Smooth muscle cell (in vitro differentiated cells): ENCODE data around the gene NPW. TPM values are rescaled to one million over a fixed set of nuclear protein-coding genes. Genes with fewer than 3 reads are reported as not detected.

Experiments
- DNase-seq: peaks from one replicate; lab custom pipeline; 2025; ENCODE audit not compliant: unreplicated experiment; lab: John Stamatoyannopoulos, UW
- H2AFZ ChIP-seq: fragments of 200-600 bp; sonication (generic); 2 replicates; pipeline ENCODE4 v1.6.0; 2016; ENCODE audit warnings: antibody characterized with exemption, low read depth, mild to moderate bottlenecking
- H3F3A ChIP-seq: fragments of 200-600 bp; sonication (generic); 2 replicates; pipeline ENCODE4 v1.6.0; 2017; ENCODE audit warnings: antibody characterized with exemption, low read depth
- H3K27ac ChIP-seq: fragments of 200-600 bp; sonication (generic); 2 replicates; pipeline ENCODE4 v1.5.1; 2016; ENCODE audit warnings: low read depth, mild to moderate bottlenecking
- H3K27me3 ChIP-seq: fragments of 200-600 bp; sonication (generic); 2 replicates; pipeline ENCODE4 v1.6.1; 2016; ENCODE audit warnings: low read depth, mild to moderate bottlenecking
- H3K36me3 ChIP-seq: fragments of 200-600 bp; sonication (generic); 2 replicates; pipeline ENCODE4 v1.5.1; 2016; ENCODE audit warnings: low read depth
- H3K4me1 ChIP-seq: fragments of 200-600 bp; sonication (generic); 2 replicates; pipeline ENCODE4 v1.5.1; 2016; ENCODE audit warnings: low read depth
- H3K4me2 ChIP-seq: fragments of 200-600 bp; sonication (generic); 2 replicates; pipeline ENCODE4 v1.6.0; 2016; ENCODE audit warnings: mild to moderate bottlenecking
- H3K4me3 ChIP-seq: fragments of 200-600 bp; sonication (generic); 2 replicates; pipeline ENCODE4 v1.5.1; 2016; ENCODE audit warnings: mild to moderate bottlenecking
- H3K79me2 ChIP-seq: fragments of 200-600 bp; sonication (generic); 2 replicates; pipeline ENCODE4 v1.6.0; 2016; ENCODE audit warnings: low read depth, mild to moderate bottlenecking
- H3K9ac ChIP-seq: fragments of 200-600 bp; sonication (generic); 2 replicates; pipeline ENCODE4 v1.6.0; 2016; ENCODE audit warnings: low read depth
- H3K9me3 ChIP-seq: fragments of 200-600 bp; sonication (generic); replicated peaks from 2 replicates; pipeline ENCODE4 v1.5.1; 2016; ENCODE audit warnings: low read depth
- H4K20me1 ChIP-seq: fragments of 200-600 bp; sonication (generic); 2 replicates; pipeline ENCODE4 v1.6.0; 2016; ENCODE audit warnings: low read depth
- WGBS: methylation state at CpG from one replicate; pipeline ENCODE4 v1.1.7; 2016; ENCODE audit warnings: low lambda C conversion rate; 5-methylcytosine and 5-hydroxymethylcytosine counted together
- polyA plus RNA-seq: library from polyadenylated mRNA; unstranded; fragments of >200 nt; fragmentation: Nextera tagmentation; extraction: Ambion mirVana; gene quantifications from 2 replicates; pipeline ENCODE4 v1.2.1, GENCODE V29; 2016
- total RNA-seq: library from RNA; depleted of rRNA; stranded (reverse); fragments of >200 nt; gene quantifications from 2 replicates; pipeline ENCODE4 v1.2.3, GENCODE V29; 2014
- TF ChIP-seq, protein P1 (sequence below): fragments of 200-600 bp; sonication (generic); IDR thresholded peaks from 2 replicates; pipeline ENCODE4 v1.5.1; 2017; ENCODE audit warnings: borderline replicate concordance, mild to moderate bottlenecking, antibody characterized with exemption; ENCODE audit not compliant: insufficient read depth, poor library complexity, severe bottlenecking

NPW gene
- total and polyA plus RNA-seq, 2 experiments from 2014 or later, result 13.1 to 185 TPM

DNA sequence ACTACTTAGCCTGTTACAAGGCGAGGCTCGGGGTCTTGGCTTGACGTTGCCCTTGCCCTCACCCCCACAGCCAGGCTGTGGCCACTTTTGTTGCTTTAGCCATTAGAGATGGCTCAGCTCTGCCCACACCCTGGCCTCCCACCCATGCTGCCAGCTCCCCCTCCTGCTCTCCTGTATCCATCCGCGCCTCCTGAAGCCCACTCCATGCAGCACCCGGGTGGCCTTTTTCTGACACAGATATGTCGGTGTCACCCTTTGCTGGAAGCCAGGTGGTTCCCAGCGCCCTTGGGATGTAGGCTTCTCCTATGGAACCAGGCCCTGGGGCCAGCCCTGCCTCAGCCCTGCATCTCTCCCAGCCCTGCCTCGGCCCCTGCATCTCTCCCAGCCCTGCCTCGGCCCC is 37.9 kb downstream of the NPW start:
- no peak overlapping the region for H3K4me2 ChIP-seq
- no peaks in the 10 kb centered on the region for H3F3A ChIP-seq
- TF ChIP-seq, protein P1, sequence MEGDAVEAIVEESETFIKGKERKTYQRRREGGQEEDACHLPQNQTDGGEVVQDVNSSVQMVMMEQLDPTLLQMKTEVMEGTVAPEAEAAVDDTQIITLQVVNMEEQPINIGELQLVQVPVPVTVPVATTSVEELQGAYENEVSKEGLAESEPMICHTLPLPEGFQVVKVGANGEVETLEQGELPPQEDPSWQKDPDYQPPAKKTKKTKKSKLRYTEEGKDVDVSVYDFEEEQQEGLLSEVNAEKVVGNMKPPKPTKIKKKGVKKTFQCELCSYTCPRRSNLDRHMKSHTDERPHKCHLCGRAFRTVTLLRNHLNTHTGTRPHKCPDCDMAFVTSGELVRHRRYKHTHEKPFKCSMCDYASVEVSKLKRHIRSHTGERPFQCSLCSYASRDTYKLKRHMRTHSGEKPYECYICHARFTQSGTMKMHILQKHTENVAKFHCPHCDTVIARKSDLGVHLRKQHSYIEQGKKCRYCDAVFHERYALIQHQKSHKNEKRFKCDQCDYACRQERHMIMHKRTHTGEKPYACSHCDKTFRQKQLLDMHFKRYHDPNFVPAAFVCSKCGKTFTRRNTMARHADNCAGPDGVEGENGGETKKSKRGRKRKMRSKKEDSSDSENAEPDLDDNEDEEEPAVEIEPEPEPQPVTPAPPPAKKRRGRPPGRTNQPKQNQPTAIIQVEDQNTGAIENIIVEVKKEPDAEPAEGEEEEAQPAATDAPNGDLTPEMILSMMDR, result no peak
- no peaks in the 10 kb centered on the region for H3K27me3 ChIP-seq
- WGBS, result 94% methylated on average over 8 of the region's 10 CpGs
- no peaks in the 10 kb centered on the region for H3K9me3 ChIP-seq
- H3K4me1 ChIP-seq, result no peaks in the 10 kb centered on the region
- no peak overlapping the region for H2AFZ ChIP-seq
- H3K9ac ChIP-seq, result no peak overlapping the region
- no peaks in the 10 kb centered on the region for H3K36me3 ChIP-seq
- DNase-seq, result no peak
- no peaks in the 10 kb centered on the region for H3K79me2 ChIP-seq
- H3K4me3 ChIP-seq, result no peak overlapping the region
- no peak overlapping the region for H3K27ac ChIP-seq
- no peaks in the 10 kb centered on the region for H4K20me1 ChIP-seq

DNA sequence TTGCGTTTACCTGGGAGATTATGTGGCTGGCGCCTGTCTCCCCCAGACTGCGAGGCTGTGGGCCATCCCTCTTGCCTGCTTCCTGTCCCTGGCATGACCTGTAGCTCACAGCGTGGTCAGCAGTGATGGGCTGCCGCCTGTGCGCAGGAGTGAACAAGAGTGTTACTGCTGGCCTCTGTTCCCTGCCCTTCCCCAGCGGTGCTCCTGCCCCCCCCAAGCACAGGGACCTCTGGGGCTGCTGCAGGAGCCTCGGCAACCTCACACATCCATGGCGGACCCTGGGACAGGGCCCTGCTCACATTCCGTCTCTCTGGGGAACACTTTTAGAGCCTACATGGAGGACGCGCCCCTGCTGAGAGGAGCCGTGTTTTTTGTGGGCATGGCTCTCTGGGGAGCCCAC is 38.8 kb downstream of the NPW start:
- no peak overlapping the region for H3K27ac ChIP-seq
- H3F3A ChIP-seq, result no peaks in the 10 kb centered on the region
- DNase-seq, result no peak
- H3K27me3 ChIP-seq, result no peaks in the 10 kb centered on the region
- H3K79me2 ChIP-seq, result no peaks in the 10 kb centered on the region
- H3K9me3 ChIP-seq, result no peaks in the 10 kb centered on the region
- 98% methylated on average over 13 of the region's 13 CpGs for WGBS
- TF ChIP-seq, protein P1, result no peak
- H4K20me1 ChIP-seq, result no peaks in the 10 kb centered on the region
- H2AFZ ChIP-seq, result no peak overlapping the region
- H3K4me3 ChIP-seq, result no peak overlapping the region
- H3K4me2 ChIP-seq, result no peak overlapping the region
- no peaks in the 10 kb centered on the region for H3K36me3 ChIP-seq
- no peak overlapping the region for H3K9ac ChIP-seq
- no peaks in the 10 kb centered on the region for H3K4me1 ChIP-seq

DNA sequence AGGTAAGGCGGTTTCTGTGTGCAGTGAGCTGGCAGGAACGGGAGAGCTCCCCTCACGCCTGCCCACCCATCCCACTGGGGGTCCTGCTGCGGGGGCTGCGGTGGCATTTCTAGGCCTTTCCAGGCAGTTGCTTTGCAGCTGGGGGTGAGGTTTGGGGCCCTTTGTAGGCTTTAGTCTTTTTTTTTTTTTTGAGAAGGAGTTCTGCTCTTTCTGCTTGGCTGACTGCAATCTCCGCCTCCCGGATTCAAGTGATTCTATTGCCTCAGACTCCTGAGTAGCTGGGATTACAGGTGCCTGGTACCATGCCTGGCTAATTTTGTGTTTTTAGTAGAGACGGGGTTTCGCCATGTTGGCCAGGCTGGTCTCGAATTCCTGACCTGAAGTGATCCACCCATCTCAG is 39.3 kb downstream of the NPW start:
- H3K79me2 ChIP-seq, result no peaks in the 10 kb centered on the region
- no peaks in the 10 kb centered on the region for H4K20me1 ChIP-seq
- DNase-seq, result no peak
- WGBS, result 95% methylated on average over 10 of the region's 10 CpGs
- no peak overlapping the region for H3K9ac ChIP-seq
- H3K4me2 ChIP-seq, result no peak overlapping the region
- no peaks in the 10 kb centered on the region for H3K36me3 ChIP-seq
- H3K27ac ChIP-seq, result no peak overlapping the region
- H2AFZ ChIP-seq, result no peak overlapping the region
- no peaks in the 10 kb centered on the region for H3K27me3 ChIP-seq
- no peaks in the 10 kb centered on the region for H3K4me1 ChIP-seq
- H3F3A ChIP-seq, result no peaks in the 10 kb centered on the region
- H3K4me3 ChIP-seq, result no peak overlapping the region
- H3K9me3 ChIP-seq, result no peaks in the 10 kb centered on the region
- TF ChIP-seq, protein P1, result no peak

DNA sequence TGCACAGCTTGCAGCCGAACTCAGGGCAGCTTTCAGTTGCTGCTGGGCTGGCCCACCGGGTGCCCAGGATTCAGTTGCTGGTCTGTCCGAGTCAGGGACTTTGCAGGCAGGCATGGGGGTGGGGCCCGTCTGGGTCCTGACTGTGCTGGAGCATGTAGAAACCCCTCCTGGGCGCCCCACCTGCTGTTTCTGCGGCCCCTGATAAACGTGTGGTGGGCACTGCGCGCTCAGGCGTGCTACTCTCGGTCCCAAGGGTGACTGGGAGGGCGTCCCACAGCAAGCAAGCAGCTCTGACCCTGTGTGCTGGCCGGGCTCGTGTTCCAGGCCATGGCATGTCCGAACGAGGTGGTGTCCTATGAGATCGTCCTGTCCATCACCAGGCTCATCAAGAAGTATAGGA is 40.8 kb downstream of the NPW start:
- H3K4me3 ChIP-seq, result no peak overlapping the region
- no peaks in the 10 kb centered on the region for H4K20me1 ChIP-seq
- no peak overlapping the region for H3K27ac ChIP-seq
- no peaks in the 10 kb centered on the region for H3F3A ChIP-seq
- no peaks in the 10 kb centered on the region for H3K9me3 ChIP-seq
- TF ChIP-seq, protein P1, result no peak
- DNase-seq, result no peak
- no peaks in the 10 kb centered on the region for H3K27me3 ChIP-seq
- no peaks in the 10 kb centered on the region for H3K4me1 ChIP-seq
- WGBS, result 93% methylated on average over 17 of the region's 17 CpGs
- H3K36me3 ChIP-seq, result no peaks in the 10 kb centered on the region
- H3K9ac ChIP-seq, result no peak overlapping the region
- no peak overlapping the region for H3K4me2 ChIP-seq
- no peak overlapping the region for H2AFZ ChIP-seq
- H3K79me2 ChIP-seq, result no peaks in the 10 kb centered on the region
